ENCODE results near the gene ACSBG1. TPM values are rescaled to one million over a fixed set of nuclear protein-coding genes. Genes with fewer than 3 reads are reported as not detected.
"Not testable (repeated sequence)": the region's sequence is repeated elsewhere in the genome, so short reads cannot be mapped to it uniquely, and the experiment has no call there.

The ACSBG1 gene
- total RNA-seq, 1 donor from 2014 or later = 1.2 TPM

DNA sequence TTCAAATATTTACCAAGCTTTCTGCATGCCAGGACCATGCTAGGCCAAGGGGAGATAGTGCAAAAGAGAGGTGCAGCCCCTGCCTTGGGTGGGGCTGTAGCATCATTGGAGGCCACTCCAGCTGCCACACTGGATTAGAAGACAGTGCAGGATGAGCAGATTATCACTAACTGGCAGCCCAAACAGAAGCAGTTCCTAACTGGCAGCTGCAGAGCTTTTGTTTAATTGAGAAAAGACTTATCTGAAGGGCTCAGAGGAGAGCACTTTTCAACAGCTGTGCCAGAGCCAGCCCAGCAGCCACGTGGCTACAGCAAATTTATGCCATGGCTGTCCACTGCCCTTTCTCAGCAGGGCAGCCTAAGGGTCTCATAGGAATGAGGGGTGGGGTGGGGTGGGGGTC is 13.5 kb upstream of the ACSBG1 start:
- H3K4me3 Mint-ChIP-seq = no peak overlapping the region
- H3K27ac Mint-ChIP-seq = no peak overlapping the region
- no peaks in the 10 kb centered on the region for H3K4me1 Mint-ChIP-seq
- no peaks in the 10 kb centered on the region for H3K9me3 Mint-ChIP-seq
- peaks cover 5% of the 10 kb centered on the region for H3K27me3 Mint-ChIP-seq (ENCODE audit: low read depth)
- no peak for DNase-seq (ENCODE audit: low spot score in 2 of 2, unreplicated experiment in 2 of 2)
- H3K36me3 Mint-ChIP-seq = no peaks in the 10 kb centered on the region
- no peak for TF ChIP-seq CTCF (IDR thresholded peaks at IDR 0.05; ENCODE audit: unreplicated experiment)

GRCh38 chr15:78245976-78246620 is 11.7 kb upstream of the ACSBG1 start:
- H3K27ac Mint-ChIP-seq; H3K9me3 Mint-ChIP-seq; DNase-seq (ENCODE audit: low spot score in 2 of 2, unreplicated experiment in 2 of 2); H3K4me1 Mint-ChIP-seq; H3K36me3 Mint-ChIP-seq; H3K27me3 Mint-ChIP-seq (ENCODE audit: low read depth); H3K4me3 Mint-ChIP-seq: not testable (repeated sequence)

DNA sequence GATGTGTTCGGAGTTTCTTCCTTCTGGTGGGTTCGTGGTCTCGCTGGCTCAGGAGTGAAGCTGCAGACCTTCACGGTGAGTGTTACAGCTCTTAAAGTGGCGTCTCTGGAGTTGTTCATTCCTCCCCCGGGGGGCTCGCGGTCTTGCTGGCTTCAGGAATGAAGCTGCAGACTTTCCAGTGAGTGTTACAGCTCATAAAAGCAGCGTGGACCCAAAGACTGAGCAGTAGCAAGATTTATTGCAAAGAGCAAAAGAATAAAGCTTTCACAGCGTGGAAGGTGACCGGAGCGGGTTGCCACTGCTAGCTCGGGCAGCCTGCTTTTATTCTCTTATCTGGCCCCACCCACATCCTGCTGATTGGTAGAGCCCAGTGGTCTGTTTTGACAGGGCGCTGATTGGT is 11.0 kb upstream of the ACSBG1 start:
- not testable (repeated sequence) for H3K4me3 Mint-ChIP-seq; H3K9me3 Mint-ChIP-seq; H3K27ac Mint-ChIP-seq; H3K27me3 Mint-ChIP-seq (ENCODE audit: low read depth); H3K36me3 Mint-ChIP-seq; H3K4me1 Mint-ChIP-seq; DNase-seq (ENCODE audit: low spot score in 2 of 2, unreplicated experiment in 2 of 2)

DNA sequence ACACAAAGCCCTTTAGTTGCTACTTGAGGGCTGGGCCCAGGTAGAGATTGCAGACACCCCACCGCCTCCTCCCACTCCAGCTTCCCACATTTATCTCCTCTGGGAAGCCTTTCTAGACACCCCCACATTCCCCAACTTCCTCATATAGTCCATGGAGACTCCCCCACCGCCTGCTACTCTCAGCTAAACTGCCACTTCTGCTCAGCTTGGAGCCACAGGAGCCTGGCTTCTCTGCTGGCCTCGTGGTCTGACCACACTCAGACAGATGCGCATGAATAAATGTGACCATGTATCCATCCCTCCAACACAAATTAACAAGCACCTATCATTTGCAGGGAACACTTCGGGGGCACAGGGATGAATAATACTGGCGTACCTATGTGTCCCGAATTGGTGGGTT is 10.5 kb upstream of the ACSBG1 start:
- DNase-seq (ENCODE audit: low spot score in 2 of 2, unreplicated experiment in 2 of 2) = no peak
- H3K4me1 Mint-ChIP-seq = peaks cover 2% of the 10 kb centered on the region
- no peaks in the 10 kb centered on the region for H3K27me3 Mint-ChIP-seq (ENCODE audit: low read depth)
- TF ChIP-seq CTCF (IDR thresholded peaks at IDR 0.05; ENCODE audit: unreplicated experiment) = no peak
- no peak overlapping the region for H3K4me3 Mint-ChIP-seq
- no peaks in the 10 kb centered on the region for H3K9me3 Mint-ChIP-seq
- no peaks in the 10 kb centered on the region for H3K36me3 Mint-ChIP-seq
- no peak overlapping the region for H3K27ac Mint-ChIP-seq

DNA sequence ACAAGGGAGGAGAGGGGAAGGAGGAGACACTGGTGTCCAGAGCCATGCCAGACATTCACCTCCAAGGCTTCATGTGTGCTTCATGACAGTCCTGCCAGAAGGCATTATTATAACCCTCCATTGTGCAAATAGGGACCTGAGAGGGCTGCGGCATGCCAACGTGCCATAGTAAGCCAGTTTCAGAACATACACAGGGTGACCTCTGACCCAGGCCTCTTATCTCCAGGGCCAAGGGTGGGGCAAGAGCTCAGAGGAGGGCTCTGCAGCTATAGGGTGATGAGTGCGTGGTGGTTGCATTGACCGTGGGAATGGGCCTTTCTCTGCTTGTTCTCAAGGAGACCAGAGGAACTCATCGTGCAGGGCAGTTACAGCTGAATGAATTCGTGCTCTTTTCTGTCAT is 9.7 kb upstream of the ACSBG1 start:
- Mint-ChIP-seq H3K27ac (no peak overlapping the region), H3K27me3 (ENCODE audit: low read depth) (no peaks in the 10 kb centered on the region), H3K9me3 (no peaks in the 10 kb centered on the region), H3K36me3 (no peaks in the 10 kb centered on the region), H3K4me1 (peaks cover 2% of the 10 kb centered on the region), H3K4me3 (no peak overlapping the region)
- DNase-seq (ENCODE audit: low spot score in 2 of 2, unreplicated experiment in 2 of 2) = no peak
- TF ChIP-seq CTCF (IDR thresholded peaks at IDR 0.05; ENCODE audit: unreplicated experiment) = no peak

GRCh38 chr15:78243491-78243941 is 9.2 kb upstream of the ACSBG1 start:
- Mint-ChIP-seq H3K9me3 (no peaks in the 10 kb centered on the region), H3K27me3 (ENCODE audit: low read depth) (no peaks in the 10 kb centered on the region), H3K27ac (no peak overlapping the region), H3K4me1 (peaks cover 2% of the 10 kb centered on the region), H3K36me3 (no peaks in the 10 kb centered on the region), H3K4me3 (no peak overlapping the region)
- no peak for DNase-seq (ENCODE audit: low spot score in 2 of 2, unreplicated experiment in 2 of 2)
- TF ChIP-seq CTCF (IDR thresholded peaks at IDR 0.05; ENCODE audit: unreplicated experiment) = no peak

GRCh38 chr15:78243058-78243457 is 8.7 kb upstream of the ACSBG1 start:
- no peak for TF ChIP-seq CTCF (IDR thresholded peaks at IDR 0.05; ENCODE audit: unreplicated experiment)
- no peaks in the 10 kb centered on the region for H3K27me3 Mint-ChIP-seq (ENCODE audit: low read depth)
- H3K27ac Mint-ChIP-seq = no peak overlapping the region
- H3K4me3 Mint-ChIP-seq = no peak overlapping the region
- H3K9me3 Mint-ChIP-seq = no peaks in the 10 kb centered on the region
- H3K4me1 Mint-ChIP-seq = peaks cover 2% of the 10 kb centered on the region
- no peak for DNase-seq (ENCODE audit: low spot score in 2 of 2, unreplicated experiment in 2 of 2)
- no peaks in the 10 kb centered on the region for H3K36me3 Mint-ChIP-seq

Data from mesothelial cell of epicardium (in vitro differentiated cells).